Measurements from ENCODE around the gene SLC22A23. TPM values are rescaled to one million over a fixed set of nuclear protein-coding genes. Genes with fewer than 3 reads are reported as not detected.
A peak's percentile ranks its signal among the peaks of the same experiment; 100 is the strongest.

The SLC22A23 gene
- total RNA-seq, 4 donors from 2014 or later: 6.2 to 10.8 (median 7.8) TPM

GRCh38 chr6:3327403-3327802, 129.4 kb downstream of the SLC22A23 start:
- Histone ChIP-seq H3K27ac (peak overlapping the region in 2 of 4 donors; percentile 44 to 66), H3K4me1 (peaks cover 0 to 79% (median 30%) of the 10 kb centered on the region in 3 donors), H3K27me3 (no peaks in the 10 kb centered on the region), H3K36me3 (peaks cover 0 to 5% of the 10 kb centered on the region in 2 donors), H3K4me3 (no peak overlapping the region), H3K9me3 (no peaks in the 10 kb centered on the region)
- TF ChIP-seq, protein P1, sequence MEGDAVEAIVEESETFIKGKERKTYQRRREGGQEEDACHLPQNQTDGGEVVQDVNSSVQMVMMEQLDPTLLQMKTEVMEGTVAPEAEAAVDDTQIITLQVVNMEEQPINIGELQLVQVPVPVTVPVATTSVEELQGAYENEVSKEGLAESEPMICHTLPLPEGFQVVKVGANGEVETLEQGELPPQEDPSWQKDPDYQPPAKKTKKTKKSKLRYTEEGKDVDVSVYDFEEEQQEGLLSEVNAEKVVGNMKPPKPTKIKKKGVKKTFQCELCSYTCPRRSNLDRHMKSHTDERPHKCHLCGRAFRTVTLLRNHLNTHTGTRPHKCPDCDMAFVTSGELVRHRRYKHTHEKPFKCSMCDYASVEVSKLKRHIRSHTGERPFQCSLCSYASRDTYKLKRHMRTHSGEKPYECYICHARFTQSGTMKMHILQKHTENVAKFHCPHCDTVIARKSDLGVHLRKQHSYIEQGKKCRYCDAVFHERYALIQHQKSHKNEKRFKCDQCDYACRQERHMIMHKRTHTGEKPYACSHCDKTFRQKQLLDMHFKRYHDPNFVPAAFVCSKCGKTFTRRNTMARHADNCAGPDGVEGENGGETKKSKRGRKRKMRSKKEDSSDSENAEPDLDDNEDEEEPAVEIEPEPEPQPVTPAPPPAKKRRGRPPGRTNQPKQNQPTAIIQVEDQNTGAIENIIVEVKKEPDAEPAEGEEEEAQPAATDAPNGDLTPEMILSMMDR (IDR thresholded peaks at IDR 0.05): no peak
- no peak for TF ChIP-seq POLR2AphosphoS5 (IDR thresholded peaks at IDR 0.05)
- ATAC-seq: no peak
- 91 to 95% methylated on average over 2 to 3 of the region's 3 CpGs for WGBS, 2 donors (ENCODE audit: low coverage in 1 of 2)

DNA sequence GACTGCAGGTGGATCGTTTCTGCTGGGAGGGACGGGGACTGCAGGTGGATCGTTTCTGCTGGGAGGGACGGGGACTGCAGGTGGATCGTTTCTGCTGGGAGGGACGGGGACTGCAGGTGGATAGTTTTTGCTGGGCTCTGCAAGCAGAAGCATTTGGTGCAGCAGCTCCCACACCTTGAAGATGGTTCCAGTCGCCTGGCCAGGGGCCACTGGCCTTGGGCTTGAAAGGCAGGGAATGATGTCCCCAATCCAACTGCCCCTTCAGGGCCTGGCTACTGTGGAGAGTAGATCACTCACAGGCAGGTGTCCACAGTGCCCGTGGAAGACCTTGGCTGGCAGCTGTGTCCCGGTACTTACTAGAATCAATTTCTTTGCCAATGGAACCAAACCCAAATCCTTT, 129.9 kb downstream of the SLC22A23 start:
- Histone ChIP-seq H3K27ac (peak overlapping the region in 3 of 4 donors; percentile 39 to 66 (median 44)), H3K4me1 (peaks cover 0 to 76% (median 29%) of the 10 kb centered on the region in 3 donors)
- WGBS, 2 donors (ENCODE audit: low coverage in 1 of 2): 50 to 75% methylated on average over 2 to 3 of the region's 9 CpGs

DNA sequence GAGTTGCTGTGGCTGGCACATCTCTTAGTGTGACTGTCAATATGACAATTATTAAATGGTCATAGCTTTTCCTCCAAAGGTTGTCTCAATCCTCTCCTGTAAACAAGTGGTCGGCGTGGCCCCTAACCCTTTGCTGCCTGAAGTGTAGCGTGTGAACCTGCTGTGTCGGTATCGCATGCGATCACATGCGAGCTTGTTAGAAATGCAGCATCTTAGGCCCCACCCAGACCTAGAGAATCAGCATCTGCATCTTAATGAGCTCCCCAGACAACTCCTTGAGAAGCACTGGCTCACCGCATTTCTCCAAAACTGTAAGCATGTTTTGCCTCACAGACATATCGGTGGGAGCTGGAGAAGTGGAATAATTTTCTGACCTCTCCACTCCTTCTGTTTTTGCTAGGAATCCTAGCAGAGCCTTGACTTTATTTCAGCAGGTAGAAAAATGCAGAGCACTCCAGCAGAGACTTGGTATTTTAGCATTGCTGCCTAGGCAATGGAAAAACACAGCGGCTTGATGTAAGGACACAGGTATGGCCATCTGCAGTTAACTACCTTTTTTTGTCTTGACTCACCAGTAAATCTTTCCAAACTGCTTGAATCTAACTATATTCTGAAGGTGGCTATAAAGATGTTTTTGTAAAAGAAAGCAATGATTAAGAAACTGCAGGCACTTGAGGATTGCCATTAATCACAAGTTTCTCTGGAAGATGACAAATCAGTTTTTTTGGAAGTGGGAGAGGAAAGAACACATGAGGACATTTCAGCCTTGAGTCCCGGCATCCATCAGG, 130.5 kb downstream of the SLC22A23 start:
- peak overlapping the region in 3 of 4 donors; percentile 39 to 73 (median 66) for H3K27ac ChIP-seq
- no peak for TF ChIP-seq POLR2A (IDR thresholded peaks at IDR 0.05)
- TF ChIP-seq, protein P1 (IDR thresholded peaks at IDR 0.05): no peak
- TF ChIP-seq EP300 (IDR thresholded peaks at IDR 0.05): no peak
- no peak for TF ChIP-seq POLR2AphosphoS5 (IDR thresholded peaks at IDR 0.05)
- 74 to 80% methylated on average over 4 to 8 of the region's 11 CpGs for WGBS, 2 donors (ENCODE audit: low coverage in 1 of 2)

More for the DNA sequence above, 129.9 kb downstream of the SLC22A23 start:
- no peak for ATAC-seq
- TF ChIP-seq POLR2AphosphoS5 (IDR thresholded peaks at IDR 0.05): no peak
- TF ChIP-seq POLR2A (IDR thresholded peaks at IDR 0.05): no peak
- TF ChIP-seq EP300 (IDR thresholded peaks at IDR 0.05): no peak
- TF ChIP-seq, protein P1 (IDR thresholded peaks at IDR 0.05): no peak
- H3K4me3 ChIP-seq: no peak overlapping the region
- no peaks in the 10 kb centered on the region for H3K27me3 ChIP-seq
- H3K36me3 ChIP-seq: peaks cover 0 to 9% of the 10 kb centered on the region in 2 donors
- H3K9me3 ChIP-seq: no peaks in the 10 kb centered on the region

DNA sequence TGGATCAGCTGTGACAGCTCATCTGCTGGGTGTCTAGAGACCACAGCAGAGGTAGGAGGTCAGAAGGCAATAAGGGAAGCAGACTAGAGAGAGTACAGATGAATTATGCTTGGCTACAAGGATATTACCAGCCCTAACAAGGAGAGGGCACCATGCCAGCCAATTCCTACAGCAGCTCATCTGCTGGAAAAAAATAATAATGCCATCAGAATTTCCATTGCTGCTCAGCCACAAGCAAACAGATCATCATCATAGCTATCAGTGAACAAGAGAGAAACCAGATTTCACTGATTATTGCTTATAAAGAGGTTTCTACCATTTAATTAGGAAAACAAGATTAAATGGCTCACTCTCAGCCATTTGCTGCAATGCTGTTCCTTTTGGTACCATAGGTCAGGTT, 131.6 kb downstream of the SLC22A23 start:
- peaks cover 0 to 58% (median 26%) of the 10 kb centered on the region in 3 donors for H3K4me1 ChIP-seq
- H3K4me3 ChIP-seq: no peak overlapping the region
- no peaks in the 10 kb centered on the region for H3K9me3 ChIP-seq
- no peaks in the 10 kb centered on the region for H3K27me3 ChIP-seq
- TF ChIP-seq POLR2A (IDR thresholded peaks at IDR 0.05) (no peak), EP300 (IDR thresholded peaks at IDR 0.05) (no peak), POLR2AphosphoS5 (IDR thresholded peaks at IDR 0.05) (no peak)
- TF ChIP-seq, protein P1 (IDR thresholded peaks at IDR 0.05): no peak
- peak overlapping the region in 3 of 4 donors; percentile 39 to 73 (median 66) for H3K27ac ChIP-seq
- no peak for ATAC-seq
- H3K36me3 ChIP-seq: peaks cover 0 to 13% of the 10 kb centered on the region in 2 donors

More for the DNA sequence above, 130.5 kb downstream of the SLC22A23 start:
- Histone ChIP-seq H3K36me3 (peaks cover 0 to 13% of the 10 kb centered on the region in 2 donors), H3K4me3 (no peak overlapping the region), H3K4me1 (peaks cover 0 to 70% (median 27%) of the 10 kb centered on the region in 3 donors), H3K9me3 (no peaks in the 10 kb centered on the region), H3K27me3 (no peaks in the 10 kb centered on the region)
- no peak for ATAC-seq

All from gastroesophageal sphincter (tissue), 4 donors.